ENCODE measurements around the gene TMEM108. TPM values are rescaled to one million over a fixed set of nuclear protein-coding genes. Genes with fewer than 3 reads are reported as not detected.

Gene TMEM108
- total RNA-seq, 4 donors from 2014 or later = 0.70 to 4.0 (median 1.4) TPM

- Histone ChIP-seq H3K36me3 (no peaks in the 10 kb centered on the region), H3K9me3 (no peaks in the 10 kb centered on the region), H3K27me3 (no peaks in the 10 kb centered on the region), H3K4me3 (no peak overlapping the region), H3K27ac (no peak overlapping the region), H3K4me1 (peaks cover 3% of the 10 kb centered on the region)
- WGBS = 35% methylated on average over 12 of the region's 12 CpGs
- DNase-seq (ENCODE audit: low spot score in 2 of 2) = no peak
- TF ChIP-seq POLR2AphosphoS5 (IDR thresholded peaks at IDR 0.05) (no peak), EP300 (IDR thresholded peaks at IDR 0.05) (no peak), POLR2A (IDR thresholded peaks at IDR 0.05) (no peak)
- TF ChIP-seq, protein P1, sequence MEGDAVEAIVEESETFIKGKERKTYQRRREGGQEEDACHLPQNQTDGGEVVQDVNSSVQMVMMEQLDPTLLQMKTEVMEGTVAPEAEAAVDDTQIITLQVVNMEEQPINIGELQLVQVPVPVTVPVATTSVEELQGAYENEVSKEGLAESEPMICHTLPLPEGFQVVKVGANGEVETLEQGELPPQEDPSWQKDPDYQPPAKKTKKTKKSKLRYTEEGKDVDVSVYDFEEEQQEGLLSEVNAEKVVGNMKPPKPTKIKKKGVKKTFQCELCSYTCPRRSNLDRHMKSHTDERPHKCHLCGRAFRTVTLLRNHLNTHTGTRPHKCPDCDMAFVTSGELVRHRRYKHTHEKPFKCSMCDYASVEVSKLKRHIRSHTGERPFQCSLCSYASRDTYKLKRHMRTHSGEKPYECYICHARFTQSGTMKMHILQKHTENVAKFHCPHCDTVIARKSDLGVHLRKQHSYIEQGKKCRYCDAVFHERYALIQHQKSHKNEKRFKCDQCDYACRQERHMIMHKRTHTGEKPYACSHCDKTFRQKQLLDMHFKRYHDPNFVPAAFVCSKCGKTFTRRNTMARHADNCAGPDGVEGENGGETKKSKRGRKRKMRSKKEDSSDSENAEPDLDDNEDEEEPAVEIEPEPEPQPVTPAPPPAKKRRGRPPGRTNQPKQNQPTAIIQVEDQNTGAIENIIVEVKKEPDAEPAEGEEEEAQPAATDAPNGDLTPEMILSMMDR (IDR thresholded peaks at IDR 0.05) = no peak
These were observed 390.4 kb downstream of the TMEM108 start for GRCh38 chr3:133428552-133428951.

- DNase-seq (ENCODE audit: low spot score in 2 of 2) = no peak
- no peaks in the 10 kb centered on the region for H3K4me1 ChIP-seq
- TF ChIP-seq POLR2AphosphoS5 (IDR thresholded peaks at IDR 0.05) = no peak
- no peak for TF ChIP-seq EP300 (IDR thresholded peaks at IDR 0.05)
- TF ChIP-seq POLR2A (IDR thresholded peaks at IDR 0.05) = no peak
- TF ChIP-seq, protein P1 (IDR thresholded peaks at IDR 0.05) = no peak
- no peaks in the 10 kb centered on the region for H3K27me3 ChIP-seq
- H3K4me3 ChIP-seq = no peak overlapping the region
- H3K27ac ChIP-seq = no peak overlapping the region
- no peaks in the 10 kb centered on the region for H3K36me3 ChIP-seq
- no peaks in the 10 kb centered on the region for H3K9me3 ChIP-seq
These were observed 390.9 kb downstream of the TMEM108 start for GRCh38 chr3:133429063-133429462.

- Histone ChIP-seq H3K4me3 (no peak overlapping the region), H3K9me3 (no peaks in the 10 kb centered on the region), H3K27me3 (no peaks in the 10 kb centered on the region), H3K36me3 (no peaks in the 10 kb centered on the region), H3K27ac (no peak overlapping the region), H3K4me1 (peaks cover 7% of the 10 kb centered on the region)
- WGBS = 96% methylated on average over 2 of the region's 2 CpGs
- no peak for DNase-seq (ENCODE audit: low spot score in 2 of 2)
- no peak for TF ChIP-seq EP300 (IDR thresholded peaks at IDR 0.05)
- TF ChIP-seq POLR2AphosphoS5 (IDR thresholded peaks at IDR 0.05) = no peak
- no peak for TF ChIP-seq POLR2A (IDR thresholded peaks at IDR 0.05)
- TF ChIP-seq, protein P1 (IDR thresholded peaks at IDR 0.05) = no peak
These were observed 401.4 kb downstream of the TMEM108 start for GRCh38 chr3:133439563-133439962.

GRCh38 chr3:133440652-133441051 lies 402.5 kb downstream of the TMEM108 start:
- H3K9me3 ChIP-seq = no peaks in the 10 kb centered on the region
- TF ChIP-seq, protein P1 (IDR thresholded peaks at IDR 0.05) = no peak
- TF ChIP-seq POLR2A (IDR thresholded peaks at IDR 0.05) (no peak), POLR2AphosphoS5 (IDR thresholded peaks at IDR 0.05) (no peak), EP300 (IDR thresholded peaks at IDR 0.05) (no peak)
- no peak overlapping the region for H3K27ac ChIP-seq
- H3K27me3 ChIP-seq = no peaks in the 10 kb centered on the region
- DNase-seq (ENCODE audit: low spot score in 2 of 2) = no peak
- peaks cover 7% of the 10 kb centered on the region for H3K4me1 ChIP-seq
- H3K4me3 ChIP-seq = no peak overlapping the region
- WGBS = 89% methylated on average over 2 of the region's 2 CpGs
- H3K36me3 ChIP-seq = no peaks in the 10 kb centered on the region

DNA sequence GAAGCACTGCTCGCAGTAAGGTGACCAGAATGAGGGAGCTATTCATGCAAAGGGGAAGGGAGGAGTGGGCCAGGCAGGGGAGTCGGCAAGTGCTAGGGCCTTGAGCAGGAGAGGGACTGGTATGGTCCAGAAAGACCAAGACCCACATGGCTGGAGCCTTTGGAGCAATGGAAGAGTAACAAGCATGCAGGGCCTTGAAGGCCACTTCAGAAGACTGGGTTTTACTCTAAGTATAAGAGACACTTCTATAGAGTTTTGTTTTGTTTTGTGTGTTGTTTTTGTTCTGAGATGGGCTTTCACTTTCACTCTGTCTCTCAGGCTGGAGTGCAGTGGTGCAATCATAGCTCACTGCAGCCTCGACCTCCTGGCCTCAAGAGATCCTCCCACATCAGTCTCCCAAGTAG lies 403.7 kb downstream of the TMEM108 start:
- Histone ChIP-seq H3K27me3 (no peaks in the 10 kb centered on the region), H3K9me3 (no peaks in the 10 kb centered on the region), H3K27ac (no peak overlapping the region), H3K4me3 (no peak overlapping the region), H3K4me1 (peaks cover 7% of the 10 kb centered on the region), H3K36me3 (no peaks in the 10 kb centered on the region)
- 66% methylated on average over 3 of the region's 3 CpGs for WGBS
- no peak for DNase-seq (ENCODE audit: low spot score in 2 of 2)
- TF ChIP-seq POLR2AphosphoS5 (IDR thresholded peaks at IDR 0.05) (no peak), EP300 (IDR thresholded peaks at IDR 0.05) (no peak), POLR2A (IDR thresholded peaks at IDR 0.05) (no peak)
- TF ChIP-seq, protein P1 (IDR thresholded peaks at IDR 0.05) = no peak

All from suprapubic skin (tissue), 4 donors.